NCI-H526 (cell line): Measurements from ENCODE around the gene DNLZ.
"Not testable (repeated sequence)": the region's sequence is repeated elsewhere in the genome, so short reads cannot be mapped to it uniquely, and the experiment has no call there.

Experiments
- DNase-seq, 2 experiments: peaks; one replicate each; lab custom pipeline; 2025; lab: John Stamatoyannopoulos, UW

Gene DNLZ

GRCh38 chr9:136359774-136360718, 3.5 kb downstream of the DNLZ start:
- DNase-seq, result no peak

DNA sequence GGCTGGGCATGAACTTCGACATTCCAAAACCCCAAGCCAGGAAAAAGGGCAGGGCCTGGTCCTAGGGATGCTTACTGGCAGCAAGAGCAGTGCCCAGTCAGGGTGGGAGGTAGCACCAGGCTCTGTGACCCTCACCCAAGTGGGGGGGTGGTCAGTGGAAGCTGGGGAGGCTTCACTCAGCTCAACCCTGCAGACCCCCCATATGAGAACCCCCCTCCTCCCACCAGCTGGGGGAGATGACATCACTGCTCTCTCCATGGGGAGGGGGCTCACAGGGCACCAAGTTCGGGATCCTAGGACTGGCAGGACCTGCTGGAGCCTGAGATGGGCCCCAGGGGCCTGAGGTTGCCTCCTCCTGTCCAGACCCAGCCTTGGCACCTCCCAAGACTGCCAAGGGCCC, 4.7 kb downstream of the DNLZ start:
- DNase-seq, result no peak

DNA sequence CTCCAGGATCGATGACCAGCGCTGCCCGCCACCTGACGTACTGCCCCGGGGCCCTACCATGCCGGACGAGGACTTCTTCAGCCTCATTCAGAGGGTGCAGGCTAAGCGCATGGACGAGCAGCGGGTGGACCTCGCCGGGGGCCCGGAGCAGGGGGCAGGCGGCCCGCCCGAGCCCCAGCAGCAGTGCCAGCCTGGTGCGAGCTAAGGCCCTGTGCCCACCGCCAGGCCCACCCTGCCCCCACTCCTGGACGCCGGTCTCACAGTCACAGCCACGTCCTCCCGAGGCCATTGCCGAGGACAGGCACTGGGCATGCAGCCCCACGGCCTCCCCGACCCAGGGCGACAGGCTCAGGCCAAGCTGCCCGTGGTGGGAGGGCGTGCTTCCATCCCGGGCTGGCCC, 5.5 kb downstream of the DNLZ start:
- no peak for DNase-seq

DNA sequence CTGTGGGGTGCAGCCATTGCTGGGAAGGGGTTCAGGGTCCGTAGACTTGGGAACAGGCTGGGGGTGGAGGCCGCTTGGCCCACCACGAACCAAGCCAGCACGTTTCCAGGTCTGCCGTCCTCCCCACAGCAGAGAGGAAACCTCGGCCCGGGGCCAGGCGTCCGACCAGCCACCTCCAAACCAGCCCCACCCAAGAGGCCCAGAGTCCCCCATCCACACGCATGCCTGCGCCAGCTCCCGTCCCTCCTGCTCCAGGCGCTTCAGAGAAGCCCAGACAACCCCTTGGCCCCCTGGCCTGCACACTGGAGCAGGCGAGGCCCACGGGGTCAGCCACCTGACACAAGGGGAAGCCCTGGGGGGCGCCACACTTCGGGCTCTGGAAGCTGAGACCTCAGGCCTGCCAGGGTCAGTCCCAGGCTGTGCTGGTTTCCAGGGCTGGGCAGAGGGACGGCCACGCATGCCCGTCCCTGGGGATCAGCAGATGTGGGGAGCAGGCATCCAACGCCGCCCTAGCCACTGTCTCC, 6.3 kb downstream of the DNLZ start:
- DNase-seq, result no peak

DNA sequence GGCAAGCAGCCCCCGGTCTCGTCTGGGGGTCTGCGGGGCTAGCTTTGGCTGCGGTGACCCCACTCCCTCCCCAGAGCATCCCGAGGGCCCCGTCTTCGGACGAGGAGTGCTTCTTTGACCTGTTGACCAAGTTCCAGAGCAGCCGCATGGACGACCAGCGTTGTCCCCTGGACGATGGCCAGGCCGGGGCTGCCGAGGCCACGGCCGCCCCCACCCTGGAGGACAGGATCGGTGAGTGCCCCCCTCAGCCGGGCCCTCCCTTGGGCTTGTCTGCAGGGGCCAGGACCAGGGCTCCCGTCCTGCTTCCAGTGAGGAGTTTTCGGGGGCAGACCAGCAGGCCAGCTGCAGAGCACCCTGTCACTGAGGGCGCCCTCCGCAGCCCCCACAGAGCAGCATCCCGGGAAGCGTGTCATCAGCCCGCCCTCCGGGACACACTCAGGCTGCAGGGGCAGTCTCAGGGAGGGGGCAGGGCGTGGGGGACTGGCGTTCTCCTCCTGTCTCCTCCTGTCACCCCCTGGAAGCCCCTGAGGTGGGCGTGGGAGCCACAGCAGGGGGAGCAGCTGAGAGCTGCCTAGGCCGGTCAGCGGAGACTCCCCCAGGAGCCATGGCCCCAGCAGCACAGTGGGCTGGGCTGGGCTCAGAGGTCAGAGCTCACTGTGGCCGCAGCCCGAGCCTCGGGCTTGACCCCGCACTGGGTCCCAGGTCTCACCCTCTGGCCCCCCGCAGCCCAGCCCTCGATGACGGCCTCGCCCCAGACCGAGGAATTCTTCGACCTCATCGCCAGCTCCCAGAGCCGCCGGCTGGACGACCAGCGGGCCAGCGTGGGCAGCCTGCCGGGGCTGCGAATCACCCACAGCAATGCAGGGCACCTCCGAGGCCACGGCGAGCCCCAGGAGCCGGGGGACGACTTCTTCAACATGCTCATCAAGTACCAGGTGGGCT, 7.7 kb downstream of the DNLZ start:
- DNase-seq, result no peak

- peak in 1 of 2 experiments; percentile 22 for DNase-seq
Observed at GRCh38 chr9:136354592-136355085, 8.9 kb downstream of the DNLZ start.

DNA sequence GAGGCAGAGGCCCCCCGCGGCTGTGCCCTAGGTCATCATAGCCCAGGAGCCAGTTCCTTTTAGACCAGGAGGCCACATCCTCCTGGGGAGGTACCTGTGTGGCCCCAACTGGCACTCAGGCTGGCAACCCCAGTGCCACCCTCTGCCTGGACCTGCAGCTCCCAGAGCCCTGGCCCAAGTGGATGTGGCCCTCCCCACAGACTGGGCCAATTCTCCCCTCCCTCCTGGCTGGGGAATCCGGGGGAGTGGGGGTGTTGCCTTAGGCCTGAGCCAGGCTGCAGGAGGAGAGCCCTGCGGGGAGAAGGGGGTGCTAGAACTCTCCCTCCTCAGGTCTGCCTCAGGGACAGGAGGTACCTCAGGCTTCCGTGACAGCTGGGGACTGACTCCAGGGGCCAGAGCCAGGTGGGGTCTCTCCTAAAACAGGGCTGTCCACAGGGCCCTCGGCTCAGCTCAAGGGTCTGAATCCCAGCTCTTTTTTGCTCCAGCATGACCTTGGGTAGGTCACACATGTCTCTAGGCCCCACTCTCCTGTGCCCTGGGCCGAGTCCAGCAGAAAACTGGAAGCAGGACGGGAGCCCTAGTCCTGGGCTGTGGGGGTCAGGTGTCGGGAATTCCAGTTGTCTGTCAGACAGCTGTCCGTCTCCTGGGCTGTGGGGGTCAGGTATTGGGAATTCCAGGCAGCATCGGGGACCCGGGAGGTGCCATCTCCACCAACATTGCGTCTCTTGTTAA, 9.6 kb downstream of the DNLZ start:
- no peak for DNase-seq

- no peak for DNase-seq
Observed at GRCh38 chr9:136353088-136353487, 10.5 kb downstream of the DNLZ start.

GRCh38 chr9:136352682-136353081, 10.9 kb downstream of the DNLZ start:
- DNase-seq, result no peak

GRCh38 chr9:136351868-136352267, 11.7 kb downstream of the DNLZ start:
- not testable (repeated sequence) for DNase-seq

DNA sequence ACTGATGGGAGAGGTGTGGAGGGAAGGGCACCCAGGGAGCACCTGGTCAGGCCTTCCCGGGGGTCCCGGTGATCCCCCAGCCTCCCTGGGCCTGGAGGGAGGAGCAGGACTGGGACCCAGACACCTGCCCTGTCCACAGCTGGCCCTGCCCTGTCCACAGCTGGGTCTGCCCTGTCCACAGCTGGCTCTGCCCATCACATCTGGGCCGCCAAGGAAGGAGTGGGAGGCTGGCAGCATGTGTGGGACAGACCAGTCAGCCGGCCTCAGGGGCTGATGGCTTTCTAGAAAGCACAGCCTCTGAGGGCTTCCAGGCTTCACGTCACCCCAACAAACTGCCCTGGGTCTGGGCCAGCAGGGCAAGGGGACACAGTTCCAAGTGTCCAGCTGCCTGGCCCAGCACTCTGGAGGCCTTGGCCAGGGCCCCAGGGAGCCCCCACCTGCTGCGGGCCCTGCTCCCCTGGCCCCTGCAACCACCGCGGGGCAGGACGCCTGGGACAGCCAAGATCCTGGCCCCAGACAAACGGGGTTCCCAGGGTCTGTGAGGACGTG, 12.2 kb downstream of the DNLZ start:
- no peak for DNase-seq

DNA sequence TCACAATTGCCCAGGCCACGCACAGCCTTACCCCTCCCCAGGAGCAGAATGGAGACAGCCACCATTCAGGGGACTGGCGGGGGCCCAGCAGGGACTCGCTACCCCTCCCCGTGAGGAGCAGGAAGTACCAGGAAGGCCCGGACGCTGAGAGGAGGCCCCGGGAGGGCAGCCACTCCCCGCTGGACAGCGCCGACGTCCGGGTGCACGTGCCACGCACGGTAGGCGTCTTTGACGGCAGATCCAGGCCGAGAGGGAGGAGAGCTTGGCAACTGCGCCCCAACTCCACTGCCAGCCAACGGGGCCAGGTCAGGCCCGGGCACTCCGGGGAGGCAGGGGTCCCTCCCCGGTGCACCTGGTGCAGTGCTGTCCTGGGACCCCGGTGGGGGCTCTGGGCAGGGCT, 14.0 kb downstream of the DNLZ start:
- DNase-seq, result no peak

- no peak for DNase-seq
Observed at GRCh38 chr9:136348691-136349090, 14.9 kb downstream of the DNLZ start.

GRCh38 chr9:136347472-136348256, 15.9 kb downstream of the DNLZ start:
- no peak for DNase-seq

DNA sequence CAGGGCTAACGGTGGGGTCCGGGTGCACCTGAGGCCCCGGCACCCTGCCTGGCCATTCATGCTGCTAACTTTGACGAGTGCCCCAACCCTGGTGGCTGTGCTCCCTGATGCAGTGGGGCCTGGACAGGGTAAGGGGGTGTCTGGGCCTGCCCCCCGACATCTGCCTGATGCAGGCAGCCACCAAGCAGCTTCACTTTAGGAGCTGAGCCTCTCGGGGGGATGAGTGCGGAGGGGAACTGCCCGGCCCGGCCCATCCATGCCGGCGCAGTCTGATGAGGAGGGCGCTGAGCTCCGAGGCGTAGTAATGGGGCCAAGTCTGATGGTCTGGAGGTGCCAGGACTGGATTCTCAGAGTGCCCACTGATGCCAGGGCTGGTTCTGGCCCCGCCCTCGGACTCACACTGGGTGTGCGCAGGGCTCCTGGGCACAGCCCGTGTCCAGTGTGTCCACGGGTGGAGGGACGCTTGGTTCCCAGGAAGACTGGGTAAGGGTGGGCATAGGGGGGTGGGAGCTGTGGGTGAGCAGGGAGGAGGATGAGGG, 16.5 kb downstream of the DNLZ start:
- DNase-seq, result no peak

DNA sequence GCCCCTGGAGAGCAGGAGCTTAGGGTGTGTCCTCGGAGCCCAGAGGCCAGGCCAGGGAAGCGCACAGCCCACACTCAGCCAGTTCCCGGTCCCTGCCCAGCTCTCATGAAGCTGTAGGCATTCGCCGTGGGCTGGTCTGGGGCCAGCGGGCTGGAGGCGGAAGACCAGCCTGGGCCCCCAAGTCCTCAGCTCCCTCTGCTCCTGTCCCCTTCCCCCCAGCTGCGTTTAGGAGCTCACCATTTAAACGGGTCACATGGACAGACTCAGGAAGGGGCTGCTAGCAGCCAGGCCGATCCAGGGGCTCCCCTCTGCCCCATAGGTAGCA, 17.4 kb downstream of the DNLZ start:
- DNase-seq, result no peak

GRCh38 chr9:136345281-136346156, 18.0 kb downstream of the DNLZ start:
- DNase-seq, result no peak

DNA sequence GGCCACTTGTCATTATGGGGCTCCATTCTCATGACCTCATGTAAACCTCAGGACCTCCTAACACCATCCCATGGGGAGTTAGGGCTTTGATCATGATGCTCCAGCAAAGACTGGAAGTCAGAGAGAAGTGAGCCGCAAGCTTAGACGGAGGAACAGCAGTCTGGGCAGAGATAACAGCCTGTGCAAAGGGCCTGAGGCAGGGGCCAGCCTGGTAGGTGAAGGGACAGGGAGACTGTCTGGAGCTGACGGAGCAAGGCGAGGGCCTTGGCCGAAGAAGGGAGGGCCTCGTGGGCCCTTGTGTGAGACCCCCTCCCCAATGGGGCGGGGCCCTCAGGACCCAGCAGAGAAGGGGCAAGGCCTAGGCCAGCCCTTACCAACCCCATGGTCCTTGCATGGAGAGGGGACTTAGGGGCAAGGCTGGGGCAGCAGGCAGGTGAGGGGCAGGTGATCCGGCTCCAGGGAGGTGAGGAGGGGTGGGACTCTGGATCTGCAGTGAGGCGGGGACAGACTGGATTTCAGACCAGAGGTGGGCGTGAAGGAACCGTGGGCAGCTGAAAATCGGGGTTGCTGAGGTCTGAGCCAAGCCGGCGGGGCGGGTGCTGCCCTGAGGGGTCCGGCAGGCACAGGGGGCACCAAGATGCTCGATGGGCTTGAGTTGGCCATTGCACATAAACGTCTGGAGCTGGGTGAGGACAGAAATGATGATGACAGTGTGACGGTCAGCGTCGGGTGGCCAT, 18.8 kb downstream of the DNLZ start:
- no peak for DNase-seq

DNA sequence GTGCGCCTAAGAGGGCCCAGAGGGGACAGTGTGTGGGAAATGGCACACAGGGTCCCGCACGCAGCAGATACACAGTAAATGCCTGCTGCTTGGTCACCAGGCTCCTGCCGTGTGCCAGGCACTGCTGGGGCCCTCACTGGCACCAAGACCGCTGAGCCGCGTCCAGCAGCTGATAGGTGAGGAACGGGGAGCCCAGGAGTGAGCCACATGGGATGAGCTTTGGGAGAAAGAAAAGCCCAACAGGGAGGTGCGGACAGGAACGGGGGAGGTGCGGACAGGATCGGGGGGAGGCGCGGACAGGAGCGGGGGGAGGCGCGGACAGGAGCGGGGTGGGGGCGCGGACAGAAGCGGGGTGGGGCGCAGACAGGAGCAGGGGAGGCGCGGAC, 19.7 kb downstream of the DNLZ start:
- no peak for DNase-seq
